Adipocyte (in vitro differentiated cells): ENCODE measurements around the gene GJA3.

ENCODE experiments used
- DNase-seq: peaks from one replicate; pipeline ENCODE4 v3.0.0-alpha.2; 2015; ENCODE audit warnings: low read depth
- H3K27me3 ChIP-seq: replicated peaks from 2 replicates; pipeline ENCODE4 v1.7.0; 2013; ENCODE audit warnings: mild to moderate bottlenecking, low read length, moderate library complexity; ENCODE audit not compliant: control insufficient read depth, insufficient read depth
- H3K36me3 ChIP-seq: 2 replicates; pipeline ENCODE4 v1.7.0; 2013; ENCODE audit warnings: low read length, mild to moderate bottlenecking, moderate library complexity; ENCODE audit not compliant: control insufficient read depth, insufficient read depth, severe bottlenecking
- H3K4me1 ChIP-seq: 2 replicates; pipeline ENCODE4 v1.7.0; 2013; ENCODE audit warnings: mild to moderate bottlenecking, low read length, moderate library complexity; ENCODE audit not compliant: control insufficient read depth, insufficient read depth
- H3K4me3 ChIP-seq: 2 replicates; pipeline ENCODE4 v1.7.0; 2013; ENCODE audit warnings: mild to moderate bottlenecking, low read length, moderate library complexity
- H3K9ac ChIP-seq: 2 replicates; pipeline ENCODE4 v1.7.0; 2013; ENCODE audit warnings: mild to moderate bottlenecking, low read length, moderate library complexity
- H3K9me3 ChIP-seq: 2 replicates; pipeline ENCODE4 v1.7.0; 2013; ENCODE audit warnings: mild to moderate bottlenecking, low read length, moderate library complexity; ENCODE audit not compliant: control insufficient read depth

GJA3 gene

GRCh38 chr13:20101467-20102316 is 59.2 kb downstream of the GJA3 start:
- Histone ChIP-seq H3K27me3 (peaks cover 59% of the 10 kb centered on the region), H3K4me1 (no peaks in the 10 kb centered on the region), H3K9ac (no peak overlapping the region), H3K4me3 (no peak overlapping the region), H3K9me3 (no peaks in the 10 kb centered on the region), H3K36me3 (no peaks in the 10 kb centered on the region)
- DNase-seq: no peak

DNA sequence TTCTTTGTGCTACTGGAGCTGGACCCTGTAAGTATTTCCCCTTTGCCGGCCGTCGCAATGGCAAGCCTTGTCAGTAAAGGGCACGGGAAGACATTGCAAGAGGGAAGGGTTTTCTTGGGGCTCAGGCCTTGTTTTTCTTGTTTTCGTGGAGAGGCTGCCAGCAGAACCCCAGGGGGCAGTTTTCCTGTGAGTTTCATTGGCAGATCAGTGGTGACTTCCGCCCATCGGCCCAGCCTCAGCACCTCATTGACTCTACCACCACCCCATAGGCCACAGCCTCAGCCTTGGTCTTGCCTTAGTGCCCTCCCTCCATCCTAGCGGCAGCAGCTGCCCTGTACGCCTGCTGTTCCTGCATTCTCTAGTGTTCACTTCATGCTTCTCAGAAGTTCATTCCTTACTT is 61.5 kb downstream of the GJA3 start:
- no peak overlapping the region for H3K4me3 ChIP-seq
- H3K4me1 ChIP-seq: no peaks in the 10 kb centered on the region
- peaks cover 38% of the 10 kb centered on the region for H3K27me3 ChIP-seq
- no peaks in the 10 kb centered on the region for H3K36me3 ChIP-seq
- H3K9me3 ChIP-seq: no peaks in the 10 kb centered on the region
- H3K9ac ChIP-seq: no peak overlapping the region
- DNase-seq: no peak

GRCh38 chr13:20093951-20094350 is 66.9 kb downstream of the GJA3 start:
- H3K9ac ChIP-seq: no peak overlapping the region
- H3K4me3 ChIP-seq: no peak overlapping the region
- H3K4me1 ChIP-seq: no peaks in the 10 kb centered on the region
- H3K36me3 ChIP-seq: no peaks in the 10 kb centered on the region
- DNase-seq: no peak
- peaks cover 10% of the 10 kb centered on the region for H3K27me3 ChIP-seq
- no peaks in the 10 kb centered on the region for H3K9me3 ChIP-seq

GRCh38 chr13:20090349-20090748 is 70.5 kb downstream of the GJA3 start:
- H3K27me3 ChIP-seq: no peaks in the 10 kb centered on the region
- no peaks in the 10 kb centered on the region for H3K9me3 ChIP-seq
- no peak overlapping the region for H3K4me3 ChIP-seq
- DNase-seq: peak; percentile 14
- peaks cover 20% of the 10 kb centered on the region for H3K36me3 ChIP-seq
- H3K9ac ChIP-seq: no peak overlapping the region
- H3K4me1 ChIP-seq: no peaks in the 10 kb centered on the region
